Calu3 (cell line): ENCODE measurements around the gene CD28. TPM values are rescaled to one million over a fixed set of nuclear protein-coding genes. Genes with fewer than 3 reads are reported as not detected.

ENCODE experiments used
- BruUV-seq: library from RNA; stranded (reverse); fragments of 400-500 nt; replicated peaks from 2 replicates; lab custom pipeline; 2021; lab: Mats Ljungman, UMichigan
- CTCF ChIA-PET: fragments of 300-600 bp; sonication (Branson Sonifier 250); formaldehyde crosslinking; loops from one replicate; lab custom pipeline; 2022; ENCODE audit warnings: antibody characterized with exemption; lab: Charles Lee
- DNase-seq: peaks from one replicate; pipeline ENCODE4 v3.0.0; 2022
- H3K27ac Mint-ChIP-seq: one replicate; pipeline ENCODE4 v1.8.0; 2022; ENCODE audit warnings: mixed read lengths; ENCODE audit not compliant: unreplicated experiment
- H3K27me3 Mint-ChIP-seq: one replicate; pipeline ENCODE4 v1.8.0; 2022; ENCODE audit warnings: mixed read lengths; ENCODE audit not compliant: unreplicated experiment
- H3K36me3 Mint-ChIP-seq: one replicate; pipeline ENCODE4 v1.8.0; 2022; ENCODE audit warnings: mild to moderate bottlenecking, moderate library complexity, mixed read lengths; ENCODE audit not compliant: insufficient read depth, unreplicated experiment
- H3K4me1 Mint-ChIP-seq: one replicate; pipeline ENCODE4 v1.8.0; 2022; ENCODE audit warnings: mild to moderate bottlenecking, low read depth, mixed read lengths; ENCODE audit not compliant: unreplicated experiment
- H3K4me3 Mint-ChIP-seq: one replicate; pipeline ENCODE4 v1.8.0; 2022; ENCODE audit warnings: mild to moderate bottlenecking, low read depth, moderate library complexity, mixed read lengths; ENCODE audit not compliant: unreplicated experiment
- H3K9me3 Mint-ChIP-seq: one replicate; pipeline ENCODE4 v1.8.0; 2022; ENCODE audit warnings: low read depth, mixed read lengths; ENCODE audit not compliant: unreplicated experiment
- intact Hi-C: fragments of 100-400 bp; cut with micrococcal nuclease; formaldehyde crosslinking; loops from one replicate; pipeline ENCODE4 v1.10.0; 2022; ENCODE audit not compliant: unreplicated experiment
- total RNA-seq: library from RNA; stranded (reverse); gene quantifications from 2 replicates; pipeline ENCODE4 v1.2.3, GENCODE V29; 2022
- TF ChIP-seq, protein P1 (sequence below): fragments of 200-600 bp; IDR thresholded peaks from one replicate; pipeline ENCODE4 v1.8.0; 2022; ENCODE audit warnings: antibody characterized with exemption; ENCODE audit not compliant: unreplicated experiment

The CD28 gene
- total RNA-seq, 1 experiment from 2014 or later = not detected

DNA sequence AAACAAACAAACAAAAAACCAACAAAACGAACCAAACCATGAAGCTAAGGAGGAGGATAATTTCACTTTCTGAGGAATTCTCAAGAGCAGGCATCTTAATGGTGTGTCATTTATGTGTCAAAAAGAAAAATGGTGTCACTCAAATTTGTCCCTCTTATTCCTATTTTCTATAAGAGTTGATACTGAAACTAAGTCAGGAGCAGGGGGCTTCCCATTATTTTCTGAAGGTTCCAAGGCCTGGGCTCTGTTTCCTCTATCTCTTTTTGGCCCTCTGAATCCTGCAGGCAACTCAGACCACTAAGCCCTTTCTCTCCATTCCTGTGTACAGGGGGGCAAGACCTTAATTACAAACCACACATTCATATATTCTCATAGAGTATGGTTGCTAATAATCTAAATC is 44.0 kb upstream of the CD28 start:
- intact Hi-C loops = no loop called here
- no TSS peak for BruUV-seq
- Mint-ChIP-seq H3K36me3 (no peaks in the 10 kb centered on the region), H3K4me1 (peaks cover 30% of the 10 kb centered on the region), H3K4me3 (no peak overlapping the region), H3K27me3 (no peaks in the 10 kb centered on the region), H3K9me3 (peaks cover 2% of the 10 kb centered on the region), H3K27ac (no peak overlapping the region)
- no peak for DNase-seq
- CTCF ChIA-PET = no interaction called here
- TF ChIP-seq, protein P1, sequence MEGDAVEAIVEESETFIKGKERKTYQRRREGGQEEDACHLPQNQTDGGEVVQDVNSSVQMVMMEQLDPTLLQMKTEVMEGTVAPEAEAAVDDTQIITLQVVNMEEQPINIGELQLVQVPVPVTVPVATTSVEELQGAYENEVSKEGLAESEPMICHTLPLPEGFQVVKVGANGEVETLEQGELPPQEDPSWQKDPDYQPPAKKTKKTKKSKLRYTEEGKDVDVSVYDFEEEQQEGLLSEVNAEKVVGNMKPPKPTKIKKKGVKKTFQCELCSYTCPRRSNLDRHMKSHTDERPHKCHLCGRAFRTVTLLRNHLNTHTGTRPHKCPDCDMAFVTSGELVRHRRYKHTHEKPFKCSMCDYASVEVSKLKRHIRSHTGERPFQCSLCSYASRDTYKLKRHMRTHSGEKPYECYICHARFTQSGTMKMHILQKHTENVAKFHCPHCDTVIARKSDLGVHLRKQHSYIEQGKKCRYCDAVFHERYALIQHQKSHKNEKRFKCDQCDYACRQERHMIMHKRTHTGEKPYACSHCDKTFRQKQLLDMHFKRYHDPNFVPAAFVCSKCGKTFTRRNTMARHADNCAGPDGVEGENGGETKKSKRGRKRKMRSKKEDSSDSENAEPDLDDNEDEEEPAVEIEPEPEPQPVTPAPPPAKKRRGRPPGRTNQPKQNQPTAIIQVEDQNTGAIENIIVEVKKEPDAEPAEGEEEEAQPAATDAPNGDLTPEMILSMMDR = no peak

DNA sequence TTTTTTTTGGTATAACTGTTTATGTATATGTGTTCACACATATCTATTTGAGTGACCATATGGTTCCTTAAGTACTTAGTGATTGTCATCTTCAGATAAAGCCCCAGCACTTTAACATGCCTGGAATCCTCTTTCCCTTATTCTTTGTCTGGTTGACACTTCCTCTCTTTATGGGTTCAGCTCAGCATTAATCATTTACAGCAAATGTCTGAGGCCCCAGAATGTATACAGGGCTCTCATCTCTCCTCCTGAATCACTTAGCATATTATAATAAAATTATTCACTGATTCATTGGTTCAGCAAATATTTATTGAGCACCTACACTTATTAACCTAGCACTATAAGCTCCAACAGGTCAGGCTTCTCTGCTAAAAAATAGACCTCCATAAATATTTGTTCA is 43.5 kb upstream of the CD28 start:
- H3K27me3 Mint-ChIP-seq = no peaks in the 10 kb centered on the region
- H3K4me1 Mint-ChIP-seq = peaks cover 34% of the 10 kb centered on the region
- CTCF ChIA-PET = no interaction called here
- TF ChIP-seq, protein P1 = no peak
- no peak overlapping the region for H3K27ac Mint-ChIP-seq
- DNase-seq = no peak
- peaks cover 2% of the 10 kb centered on the region for H3K9me3 Mint-ChIP-seq
- no peaks in the 10 kb centered on the region for H3K36me3 Mint-ChIP-seq
- H3K4me3 Mint-ChIP-seq = no peak overlapping the region
- no TSS peak for BruUV-seq
- intact Hi-C loops = no loop called here

DNA sequence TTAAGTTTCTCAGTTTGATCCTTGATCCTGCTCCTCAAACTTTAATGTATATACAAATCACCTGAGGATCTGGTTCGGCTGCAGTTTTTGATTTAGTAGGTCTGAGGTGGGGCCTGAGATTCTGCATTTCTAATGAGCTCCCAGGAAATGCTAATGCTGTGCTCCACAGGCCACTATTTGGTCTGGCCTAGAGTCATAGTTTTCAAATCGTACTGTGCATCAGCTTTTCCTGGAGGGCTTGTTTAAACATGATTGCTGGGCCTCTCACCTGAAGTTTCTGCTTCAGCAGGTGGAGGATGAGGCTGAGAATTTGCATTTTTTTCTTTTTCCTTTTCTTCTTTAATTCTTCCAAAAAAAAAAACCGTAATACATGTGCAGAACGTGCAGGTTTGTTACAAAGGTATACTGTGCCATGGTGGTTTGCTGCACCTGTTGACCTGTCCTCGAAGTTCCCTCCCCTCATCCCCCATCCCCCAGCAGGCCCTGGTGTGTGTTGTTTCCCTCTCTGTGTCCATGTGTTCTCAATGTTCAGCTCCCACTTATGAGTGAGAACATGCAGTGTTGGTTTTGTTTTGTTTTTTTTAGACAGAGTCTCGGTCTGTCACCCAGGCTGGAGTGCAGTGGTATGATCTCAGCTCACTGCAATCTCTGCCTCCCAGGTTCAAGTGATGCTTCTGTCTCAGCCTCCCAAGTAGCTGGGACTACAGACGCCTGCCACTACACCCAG is 42.2 kb upstream of the CD28 start:
- no peak overlapping the region for H3K4me3 Mint-ChIP-seq
- no peaks in the 10 kb centered on the region for H3K27me3 Mint-ChIP-seq
- H3K4me1 Mint-ChIP-seq = peaks cover 32% of the 10 kb centered on the region
- CTCF ChIA-PET = no interaction called here
- H3K36me3 Mint-ChIP-seq = no peaks in the 10 kb centered on the region
- intact Hi-C loops = no loop called here
- no peak overlapping the region for H3K27ac Mint-ChIP-seq
- TF ChIP-seq, protein P1 = no peak
- BruUV-seq = no TSS peak
- no peak for DNase-seq
- H3K9me3 Mint-ChIP-seq = no peaks in the 10 kb centered on the region

DNA sequence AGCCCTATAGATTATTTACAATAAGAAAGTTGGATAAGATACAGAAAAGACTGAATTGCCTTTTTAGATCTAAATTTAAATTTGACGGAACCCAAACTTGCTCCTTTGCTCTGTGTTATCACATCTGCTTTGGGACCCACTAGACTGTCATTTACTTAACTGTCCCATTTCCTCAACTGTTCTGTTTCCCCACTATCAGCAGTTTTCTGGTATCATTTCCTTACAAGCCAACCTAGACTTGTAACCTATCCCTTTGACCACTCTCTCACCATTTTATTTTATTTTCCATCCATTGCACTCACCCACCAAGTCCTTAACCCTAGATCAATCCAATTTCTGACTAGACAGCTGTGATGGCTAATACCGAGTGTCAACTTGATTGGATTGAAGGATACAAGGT is 38.6 kb upstream of the CD28 start:
- CTCF ChIA-PET = interaction anchor here (0.9 kb wide), 1 partner anchor 15 kb away, joined by 3 read pairs; no protein-coding TSS in a partner anchor
- H3K27ac Mint-ChIP-seq = no peak overlapping the region
- TF ChIP-seq, protein P1 = no peak
- BruUV-seq = no TSS peak
- no peak overlapping the region for H3K4me3 Mint-ChIP-seq
- intact Hi-C loops = no loop called here
- H3K36me3 Mint-ChIP-seq = peaks cover 6% of the 10 kb centered on the region
- peaks cover 50% of the 10 kb centered on the region for H3K4me1 Mint-ChIP-seq
- DNase-seq = no peak
- H3K9me3 Mint-ChIP-seq = no peaks in the 10 kb centered on the region
- H3K27me3 Mint-ChIP-seq = no peaks in the 10 kb centered on the region
